Left cardiac atrium (tissue), 4 donors: ENCODE data around the gene WWC1. TPM values are rescaled to one million over a fixed set of nuclear protein-coding genes. Genes with fewer than 3 reads are reported as not detected.

Experiments used
- ATAC-seq, 2 donors: fragments of 200-7000 bp; cut with Tn5 transposase; one replicate each; pipeline ENCODE4 v1.9.1; 2020; ENCODE audit warnings: mild to moderate bottlenecking in 2 of 2, moderate library complexity in 2 of 2
- DNase-seq: peaks from one replicate; pipeline ENCODE4 v3.0.0-alpha.2; 2020
- intact Hi-C, 2 donors: fragments of 100-400 bp; cut with DNase I; formaldehyde crosslinking; loops; one replicate each; pipeline versions ENCODE4 v1.14.1 to v1.15.1; 2022 to 2023
- total RNA-seq, 2 donors: library from RNA; stranded (reverse); fragmentation: NEBNext Ultra II Directional; extraction: Animal tissue kit (Norgen Biotek cat#: 25700); gene quantifications; one replicate each; pipeline ENCODE4 v1.2.1, GENCODE V29; 2021
- donor health status: DM: no; HTN: yes; CAD: no.
- donor health status: DM: no; HTN: yes; CAD: no; lungs with severe emphysema.
- donor health status: DM: yes; HTN: yes; CAD: no.
- donor health status: Dilated cardiomyopathy.

The WWC1 gene
- total RNA-seq, 2 donors from 2014 or later, result 3.4 to 6.2 TPM

DNA sequence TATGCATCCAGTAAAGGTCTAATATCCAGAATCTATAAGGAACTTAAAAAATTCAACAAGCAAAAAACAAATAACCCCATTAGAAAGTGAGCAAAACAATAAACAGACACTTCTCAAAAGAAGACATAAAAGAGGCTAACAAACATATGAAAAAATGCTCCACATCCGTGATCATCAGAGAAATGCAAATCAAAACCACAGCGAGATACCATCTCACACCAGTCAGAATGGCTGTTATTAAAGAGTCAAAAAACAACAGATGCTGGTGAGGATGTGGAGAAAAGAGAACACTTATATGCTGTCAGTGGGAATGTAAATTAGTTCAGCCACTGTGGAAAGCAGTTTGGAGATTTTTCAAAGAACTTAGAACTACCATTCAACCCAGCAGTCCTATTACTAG lies 86.1 kb downstream of the WWC1 start:
- no peak for ATAC-seq
- DNase-seq, result no peak
- intact Hi-C loops, result no loop called here

DNA sequence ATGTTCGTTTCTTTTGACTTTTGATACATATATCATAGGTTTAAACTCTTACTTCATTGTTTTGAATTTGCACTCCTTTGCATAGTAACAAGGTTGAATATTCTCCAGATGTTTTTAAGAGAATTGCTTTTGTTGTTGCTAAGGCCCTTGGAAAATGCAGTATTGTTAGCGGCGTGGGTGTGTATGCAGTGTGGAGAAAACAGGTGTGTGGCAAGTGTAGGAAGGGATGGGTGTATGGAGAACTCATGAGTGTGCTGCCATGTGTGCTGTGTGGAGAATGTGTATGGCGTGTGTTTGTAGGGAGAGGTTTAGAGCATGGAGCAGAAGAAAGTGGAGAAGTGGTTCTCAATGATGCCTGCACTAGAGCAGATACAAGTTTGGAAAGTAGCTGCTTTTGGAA lies 87.3 kb downstream of the WWC1 start:
- DNase-seq, result no peak
- intact Hi-C loops, result no loop called here
- no peak for ATAC-seq

DNA sequence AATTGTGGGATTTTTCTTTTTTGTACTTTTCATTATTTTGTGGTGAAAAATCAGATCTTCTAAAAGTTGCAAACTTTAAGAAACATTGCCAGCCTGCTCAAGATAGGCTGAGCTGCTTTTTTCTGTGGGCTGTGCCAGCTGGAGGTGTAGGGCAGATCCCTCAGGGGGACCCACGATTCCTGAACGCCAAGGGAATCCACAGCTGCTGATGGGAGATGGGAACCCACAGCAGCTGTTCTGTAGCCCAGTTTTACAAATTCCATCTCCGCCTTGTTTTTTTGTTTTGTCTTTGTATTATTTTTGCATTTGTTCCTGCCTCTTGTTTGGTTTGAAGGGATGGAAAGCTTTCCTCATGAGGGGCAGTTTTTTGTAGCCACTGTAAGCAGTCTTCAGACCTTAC lies 91.0 kb downstream of the WWC1 start:
- no peak for ATAC-seq
- DNase-seq, result no peak
- intact Hi-C loops, result no loop called here

DNA sequence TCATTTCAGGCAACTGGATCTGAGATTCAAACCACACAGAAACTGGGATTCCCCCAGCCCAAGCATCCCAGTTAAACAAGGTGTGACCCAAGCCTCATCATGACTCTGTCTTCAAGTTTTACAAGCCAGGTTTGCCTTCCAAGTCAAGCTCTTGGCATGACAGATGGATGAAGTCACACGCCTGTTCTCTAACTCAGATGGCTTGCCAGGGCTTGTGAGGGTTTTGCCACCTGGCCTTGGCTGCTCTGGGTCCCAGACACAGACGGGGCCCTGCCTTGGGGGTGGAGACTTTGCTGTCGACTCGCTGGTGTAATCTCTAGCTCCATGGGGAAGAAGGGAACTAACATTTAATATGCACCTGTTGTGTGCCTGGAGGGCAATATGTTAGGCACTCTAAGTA lies 99.0 kb downstream of the WWC1 start:
- intact Hi-C loops, result no loop called here
- ATAC-seq, result no peak
- DNase-seq, result no peak

DNA sequence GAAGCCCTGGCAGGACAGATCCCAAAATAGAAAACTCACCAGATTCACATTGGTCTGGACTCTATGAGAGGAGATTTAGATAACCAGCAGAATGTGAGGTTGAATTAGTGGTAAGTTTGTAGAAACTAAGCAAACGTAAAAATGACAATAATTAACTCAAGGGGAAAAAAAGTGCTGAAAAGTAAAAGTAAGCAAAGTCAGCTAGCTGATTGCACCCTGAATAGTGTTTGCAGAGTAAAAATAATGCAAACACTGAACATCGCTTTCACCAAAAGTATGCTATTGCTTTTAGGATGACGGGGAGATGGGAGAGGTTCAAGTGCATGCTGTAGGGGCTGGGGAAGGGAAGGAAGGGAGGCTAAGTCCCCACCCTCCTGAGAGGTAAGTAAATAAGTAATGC lies 102.3 kb downstream of the WWC1 start:
- intact Hi-C loops, result no loop called here
- no peak for ATAC-seq
- no peak for DNase-seq

DNA sequence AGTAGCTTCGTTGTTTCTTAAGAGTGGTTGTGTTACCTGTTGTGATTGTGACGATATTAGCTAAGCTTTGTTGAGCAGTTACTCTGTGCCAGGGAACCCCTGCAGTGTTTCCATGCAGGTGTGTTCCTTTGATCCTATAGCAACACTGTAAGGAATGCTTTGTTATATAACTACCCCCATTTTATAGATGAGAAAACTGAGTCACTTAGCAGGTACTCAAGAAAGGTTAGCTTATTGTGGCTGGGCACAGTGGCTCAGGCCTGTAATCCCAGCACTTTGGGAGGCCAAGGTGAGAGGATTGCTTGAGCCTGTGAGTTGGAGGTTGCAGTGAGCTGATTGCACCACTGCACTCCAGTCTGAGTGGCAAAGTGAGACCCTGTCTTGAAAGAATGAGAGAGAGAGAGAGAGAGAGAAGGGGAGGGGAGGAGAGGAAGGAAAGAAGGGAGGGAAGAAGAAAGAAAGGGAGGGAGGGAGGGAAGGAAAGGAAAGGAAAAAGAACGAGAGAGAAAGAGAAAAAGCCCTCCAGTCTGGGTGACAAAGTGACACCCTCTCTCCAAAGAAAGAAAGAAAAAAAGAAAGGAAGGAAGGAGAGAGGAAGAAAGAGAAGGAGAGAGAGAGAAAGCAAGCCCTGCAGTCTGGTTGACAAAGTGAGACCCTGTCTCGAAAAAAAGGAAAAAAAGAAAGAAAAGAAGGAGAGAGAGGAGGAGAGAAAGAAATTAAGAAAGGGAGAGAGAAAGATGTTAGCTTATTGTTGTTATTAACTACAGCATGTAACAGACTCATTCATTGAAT lies 109.2 kb downstream of the WWC1 start:
- ATAC-seq, result no peak
- intact Hi-C loops, result no loop called here

DNA sequence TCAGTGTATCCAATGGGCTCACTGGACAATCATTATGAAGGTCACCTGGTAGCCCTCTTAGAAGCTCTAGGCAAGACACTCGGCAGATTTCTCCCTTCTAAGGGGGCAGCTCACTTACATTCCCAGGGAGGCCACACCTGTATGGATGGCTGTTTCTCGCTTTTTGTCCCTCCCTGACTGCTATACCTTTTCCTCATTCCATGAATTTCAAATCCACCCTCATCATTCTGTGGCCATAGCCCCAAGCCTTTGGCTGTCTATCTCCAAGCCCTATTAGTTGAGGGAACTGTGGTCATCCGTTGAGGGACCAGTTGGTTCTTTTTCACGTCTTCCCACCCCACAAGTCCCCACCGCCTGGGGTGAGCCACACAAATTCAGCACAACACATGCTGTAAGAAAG lies 109.8 kb downstream of the WWC1 start:
- intact Hi-C loops, result no loop called here
- DNase-seq (no peak), ATAC-seq (no peak)

More for the DNA sequence above, 109.2 kb downstream of the WWC1 start:
- DNase-seq, result no peak

DNA sequence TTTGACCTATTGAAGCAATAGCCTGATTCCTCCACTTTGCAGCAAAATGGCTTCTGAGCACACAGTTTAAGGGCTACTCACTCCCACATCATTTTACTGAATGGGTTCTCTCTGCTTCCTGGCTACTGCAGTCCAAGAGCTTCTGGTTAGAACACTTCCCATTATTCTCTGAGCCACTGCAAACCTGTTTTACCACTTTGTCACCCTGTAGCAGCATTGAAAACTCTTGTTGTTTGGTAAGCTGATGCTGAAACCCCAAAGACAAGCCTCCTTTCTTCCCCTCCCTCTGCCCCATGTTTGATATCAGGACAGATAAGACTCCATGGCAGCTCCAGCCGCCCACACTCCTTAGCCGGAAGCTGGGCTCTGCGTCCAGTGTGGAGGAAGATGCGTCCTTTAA lies 110.4 kb downstream of the WWC1 start:
- DNase-seq, result no peak
- no peak for ATAC-seq
- intact Hi-C loops, result no loop called here

DNA sequence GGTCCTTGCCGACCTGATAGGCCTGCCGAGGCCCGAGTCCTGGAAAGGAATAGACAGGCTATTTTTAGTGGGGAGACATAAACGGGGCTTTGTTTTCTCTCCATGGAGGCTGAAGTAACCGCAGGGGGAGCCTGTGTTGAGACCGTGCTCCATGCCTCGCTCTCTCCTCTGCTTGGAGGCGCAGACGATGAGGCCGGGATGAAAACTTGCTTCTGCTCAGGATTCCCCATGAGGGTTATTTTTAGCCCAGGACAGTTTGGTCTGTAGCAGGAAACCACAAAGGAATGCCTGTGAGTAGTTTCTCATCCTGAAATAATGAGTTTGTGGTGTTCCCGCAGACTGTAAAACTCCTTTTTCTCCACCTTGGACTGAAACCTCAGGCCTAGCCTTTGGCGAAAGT lies 112.9 kb downstream of the WWC1 start:
- DNase-seq (no peak), ATAC-seq (peak; percentile 67 to 77)
- intact Hi-C loops, result no loop called here

DNA sequence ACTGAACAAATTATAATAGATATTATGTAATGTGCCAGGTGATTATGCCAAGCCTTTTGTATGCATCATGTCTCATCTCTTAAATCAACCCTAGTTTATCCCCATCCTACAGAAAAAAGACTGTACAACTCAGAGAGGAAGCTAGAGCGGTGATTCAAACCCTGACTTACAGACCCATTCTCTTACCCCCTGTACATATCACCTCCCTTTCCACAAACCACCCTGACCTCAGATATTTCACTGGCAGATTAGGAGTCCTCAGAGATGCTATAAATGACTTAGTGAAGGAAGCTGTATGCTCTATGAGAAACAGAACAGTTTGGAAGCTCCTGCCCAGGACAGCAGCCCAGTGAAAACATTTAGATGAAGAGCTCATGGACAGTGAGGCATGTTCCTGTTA lies 115.8 kb downstream of the WWC1 start:
- ATAC-seq (no peak), DNase-seq (no peak)
- intact Hi-C loops, result no loop called here

DNA sequence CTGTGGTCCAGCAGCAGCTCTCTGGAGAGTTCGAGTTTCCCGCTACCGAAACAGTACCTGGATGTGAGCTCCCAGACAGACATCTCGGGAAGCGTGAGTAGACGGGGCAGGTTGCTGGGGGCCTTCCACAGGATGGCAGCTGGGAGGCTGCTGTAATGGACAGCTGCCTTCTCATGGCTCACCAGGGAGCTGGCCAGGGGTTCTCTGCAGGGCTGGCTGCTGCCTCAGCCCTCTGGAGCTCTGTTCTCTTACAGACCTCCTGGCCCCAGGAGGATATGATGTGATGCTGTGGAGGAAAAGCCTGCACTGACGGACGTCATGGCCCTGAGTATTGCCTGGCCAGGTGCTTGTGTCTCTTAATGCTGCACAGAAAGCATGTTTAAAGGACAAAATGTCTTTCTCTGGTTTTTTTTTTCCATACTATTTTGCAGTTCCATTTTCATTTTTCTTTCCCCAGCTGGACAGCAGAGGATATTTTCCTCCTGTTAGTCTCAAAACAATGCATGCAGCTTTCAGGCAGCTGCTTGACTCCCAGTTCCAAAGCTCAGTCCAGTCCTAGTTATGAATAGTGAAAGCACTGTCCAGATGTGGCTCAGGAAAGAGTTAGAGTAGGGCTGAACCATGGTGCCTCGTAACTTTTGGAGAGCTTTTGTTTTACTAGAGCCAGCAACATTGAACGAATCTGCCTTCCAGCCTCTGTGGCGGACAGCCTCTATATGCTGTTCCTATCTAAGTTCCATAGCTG lies 117.3 kb downstream of the WWC1 start:
- DNase-seq (no peak), ATAC-seq (peak in 1 of 2 donors; percentile 45)
- intact Hi-C loops, result no loop called here

DNA sequence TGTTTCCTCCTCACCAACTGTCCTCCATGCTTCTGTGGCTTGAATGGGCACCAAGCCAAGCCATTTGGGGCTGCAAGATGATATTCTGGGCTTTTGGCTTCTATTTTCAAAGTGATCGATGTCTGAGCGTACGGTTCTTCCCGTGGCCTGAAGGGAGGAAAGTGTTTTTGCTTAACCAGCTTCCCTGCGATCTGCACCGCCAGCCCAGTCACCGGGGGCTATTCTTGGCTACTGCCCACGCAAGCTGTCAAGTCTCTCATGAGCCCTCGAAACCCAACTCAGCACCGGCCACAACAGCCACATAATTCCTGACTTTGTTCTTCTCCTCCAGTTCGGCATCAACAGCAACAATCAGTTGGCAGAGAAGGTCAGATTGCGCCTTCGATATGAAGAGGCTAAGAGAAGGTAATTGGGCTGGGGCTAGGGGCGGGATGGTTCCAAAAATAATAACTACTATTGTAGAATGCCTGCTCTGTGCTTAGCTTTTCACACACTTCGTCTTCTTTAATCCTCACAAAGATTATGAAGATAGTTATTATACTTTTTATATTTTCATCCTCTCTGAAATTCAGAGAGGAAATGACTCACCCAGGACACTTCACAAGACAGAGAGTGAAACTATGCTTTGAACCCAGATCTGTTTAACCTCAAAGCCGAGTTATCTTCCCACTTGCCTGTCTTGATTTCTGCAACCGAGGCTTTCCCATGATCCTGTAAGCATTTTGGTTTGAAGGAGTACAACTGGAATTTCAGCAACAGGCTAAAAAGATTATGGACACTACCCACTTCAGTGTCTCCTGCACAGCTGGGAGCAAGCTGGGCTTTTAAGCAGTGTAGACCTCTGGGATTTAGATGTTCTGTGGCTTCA lies 118.4 kb downstream of the WWC1 start:
- peak; percentile 50 to 66 for ATAC-seq
- peak; percentile 33 for DNase-seq
- intact Hi-C loops, result no loop called here

DNA sequence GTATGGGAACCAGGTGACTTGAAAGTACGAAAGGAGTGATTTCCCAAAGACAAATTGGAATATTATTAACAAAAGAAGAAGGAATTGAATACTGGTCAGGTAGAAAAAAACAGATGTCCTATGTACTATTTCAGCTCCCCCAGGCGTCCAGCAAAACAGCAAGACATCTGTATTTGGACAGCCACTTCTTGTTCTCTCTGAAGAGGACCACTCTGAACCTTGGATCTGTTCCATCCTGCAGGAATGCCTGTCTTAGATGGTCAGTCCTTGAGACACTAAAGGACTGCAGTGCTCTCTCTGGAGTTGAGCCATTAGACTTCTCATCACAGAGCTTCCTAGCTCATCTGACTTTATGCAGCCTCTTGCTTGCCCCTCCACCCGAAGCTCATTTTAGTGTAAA lies 120.4 kb downstream of the WWC1 start:
- intact Hi-C loops, result no loop called here
- ATAC-seq, result no peak
- DNase-seq, result no peak

DNA sequence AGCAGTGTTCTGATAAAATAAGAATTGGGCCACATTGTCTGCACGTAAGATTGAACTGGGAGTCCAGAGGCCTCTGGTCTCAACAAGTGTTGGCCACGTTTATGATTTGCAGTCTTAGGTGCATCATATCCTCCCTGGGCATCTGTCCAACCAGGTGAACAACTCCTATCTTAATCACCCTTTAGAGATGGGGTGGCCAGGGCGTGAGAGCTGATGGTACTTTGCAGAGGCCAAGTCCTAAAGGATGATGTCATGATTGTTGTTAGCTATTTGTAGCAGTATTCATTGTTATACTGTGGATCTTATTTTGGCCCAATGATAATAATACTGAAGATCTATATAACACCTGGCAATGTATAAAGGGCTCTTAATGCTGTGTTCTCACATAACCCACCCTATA lies 121.6 kb downstream of the WWC1 start:
- ATAC-seq, result no peak
- intact Hi-C loops, result no loop called here

DNA sequence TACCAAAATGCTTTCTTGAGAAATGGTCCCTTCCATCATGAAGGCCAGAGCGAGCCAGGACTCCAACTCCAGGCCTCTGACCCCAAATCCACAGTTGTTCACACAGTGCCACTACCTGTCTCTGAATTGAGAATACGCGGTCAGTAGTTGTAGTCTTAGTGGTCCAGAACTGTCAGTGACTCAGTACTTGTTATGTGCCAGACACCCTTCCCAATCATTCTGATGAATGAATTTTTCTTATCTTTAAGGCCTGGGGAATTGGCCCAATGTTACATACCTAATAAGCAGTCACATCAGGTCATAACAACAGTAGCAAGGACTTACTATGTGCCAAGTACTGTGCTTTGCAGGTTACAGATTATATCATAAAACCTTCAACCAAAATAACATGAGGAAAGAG lies 122.2 kb downstream of the WWC1 start:
- ATAC-seq, result no peak
- DNase-seq, result no peak
- intact Hi-C loops, result no loop called here

More for the DNA sequence above, 121.6 kb downstream of the WWC1 start:
- no peak for DNase-seq

DNA sequence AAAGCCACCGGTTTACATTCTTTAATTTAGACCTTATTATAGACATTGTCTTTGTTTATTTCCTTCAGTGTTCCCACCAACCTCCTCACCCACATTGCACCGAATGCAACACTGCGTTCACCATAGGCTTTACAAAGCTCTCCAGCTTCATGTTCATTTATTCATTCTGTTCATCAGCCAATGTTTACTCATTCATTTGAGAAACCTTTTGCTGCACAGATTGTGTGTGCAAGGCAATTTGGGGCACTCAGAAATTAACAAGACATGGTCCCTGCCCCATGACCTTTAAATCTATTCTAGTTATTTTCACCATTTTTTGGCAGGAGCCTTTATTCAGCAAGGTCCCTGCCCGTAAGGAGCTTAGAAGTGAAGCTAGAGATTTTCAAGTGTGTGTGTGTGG lies 124.0 kb downstream of the WWC1 start:
- intact Hi-C loops, result no loop called here
- no peak for ATAC-seq
- no peak for DNase-seq

DNA sequence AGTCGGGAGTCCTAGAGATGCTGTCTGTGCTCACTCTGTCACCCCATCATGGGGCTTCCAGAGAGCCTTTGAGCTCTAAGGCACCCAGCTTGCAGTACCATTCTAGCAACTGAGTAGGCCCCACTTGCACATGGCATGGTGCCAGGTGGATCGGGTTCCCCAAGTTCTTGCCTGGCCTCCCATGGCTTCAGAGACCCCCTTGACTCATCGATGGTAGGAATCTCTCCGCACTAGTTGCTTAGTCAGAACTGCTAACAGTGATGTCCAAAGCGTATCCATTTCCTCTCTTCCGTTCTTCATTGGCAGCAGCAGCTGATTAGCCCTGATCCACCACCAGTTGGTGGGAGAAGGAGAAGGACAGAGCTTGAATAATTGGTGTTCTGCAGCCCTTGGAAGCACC lies 124.5 kb downstream of the WWC1 start:
- intact Hi-C loops, result no loop called here
- no peak for ATAC-seq
- DNase-seq, result no peak

DNA sequence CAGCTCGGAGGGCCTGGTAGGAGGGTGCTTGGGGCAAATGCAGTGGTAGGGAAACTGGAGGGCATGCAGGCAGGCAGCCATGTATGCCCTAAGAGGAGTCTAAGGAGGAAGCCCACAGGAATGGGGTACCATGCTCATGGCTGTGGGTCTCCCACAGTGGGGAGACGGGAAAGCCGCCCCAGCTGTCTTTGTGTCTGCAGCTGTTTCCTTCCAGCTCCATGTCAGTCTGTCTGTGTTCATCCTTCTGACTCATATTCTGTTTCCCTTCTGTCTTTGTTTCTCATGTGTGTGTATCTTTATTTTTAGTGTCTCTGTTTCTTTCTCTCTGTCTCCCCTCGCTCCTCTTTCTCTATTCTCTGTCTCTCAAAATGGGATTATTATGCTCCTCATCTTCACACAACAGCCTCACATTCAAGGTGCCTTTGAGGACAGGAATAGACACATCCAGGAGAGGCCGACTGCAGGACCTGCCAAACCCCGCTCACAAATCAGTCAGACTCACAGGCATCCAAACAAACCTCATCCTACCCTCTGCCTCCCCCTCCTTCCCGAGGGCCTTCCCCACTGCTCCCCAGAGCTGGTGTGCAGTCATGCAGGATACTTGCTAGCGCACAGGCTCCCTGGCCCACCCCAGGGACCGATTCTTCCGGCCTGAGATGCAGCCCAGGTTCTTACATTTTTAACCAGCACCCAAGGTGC lies 126.4 kb downstream of the WWC1 start:
- intact Hi-C loops, result no loop called here
- DNase-seq (no peak), ATAC-seq (peak in 1 of 2 donors; percentile 79)

DNA sequence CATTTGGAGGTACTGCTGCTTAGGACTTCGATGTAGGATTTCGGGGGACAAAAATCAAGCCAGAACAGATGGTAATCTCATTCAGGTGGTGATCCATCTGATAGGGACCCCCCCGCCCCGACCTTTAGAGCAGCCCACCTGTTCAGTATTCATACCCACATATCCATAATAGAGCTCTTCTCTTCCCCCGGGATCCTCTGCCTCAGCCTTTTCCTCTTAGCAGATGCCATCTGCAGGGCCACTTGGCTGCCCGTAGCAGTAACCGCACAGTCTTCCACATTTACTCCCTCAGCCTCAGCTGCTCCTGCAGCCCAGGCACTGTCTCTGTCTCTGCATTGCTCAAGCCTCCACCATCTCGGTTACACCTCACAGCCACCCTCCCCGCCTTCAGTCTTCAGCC lies 129.0 kb downstream of the WWC1 start:
- DNase-seq (no peak), ATAC-seq (no peak)
- intact Hi-C loops, result no loop called here
